OCI-LY7 (cell line): ENCODE measurements around the gene SULT1C2. TPM values are rescaled to one million over a fixed set of nuclear protein-coding genes. Genes with fewer than 3 reads are reported as not detected.
"Not testable (repeated sequence)": the region's sequence is repeated elsewhere in the genome, so short reads cannot be mapped to it uniquely, and the experiment has no call there.

ENCODE experiments used
- BruUV-seq: library from RNA; stranded (reverse); fragments of 400-500 nt; replicated peaks from 2 replicates; lab custom pipeline; 2021; lab: Mats Ljungman, UMichigan
- CTCF ChIA-PET: fragments of 300-600 bp; sonication (Branson Sonifier 250); formaldehyde crosslinking; loops from one replicate; lab custom pipeline; 2022; ENCODE audit warnings: antibody characterized with exemption; ENCODE audit not compliant: unreplicated experiment; lab: Charles Lee
- POLR2A ChIA-PET: fragments of 300-600 bp; sonication (Branson Sonifier 250); formaldehyde crosslinking; loops from one replicate; lab custom pipeline; 2022; ENCODE audit warnings: antibody characterized with exemption; lab: Charles Lee
- DNase-seq: peaks from one replicate; pipeline ENCODE4 v3.0.0-alpha.2; 2015; ENCODE audit warnings: low spot score
- H2AFZ ChIP-seq: fragments of 200-600 bp; sonication (generic), shearing (Covaris generic); 2 replicates; pipeline ENCODE4 v1.6.1; 2014; ENCODE audit warnings: mild to moderate bottlenecking, antibody characterized with exemption, low read length, moderate library complexity
- H3K27ac ChIP-seq: fragments of 200-600 bp; sonication (generic); 2 replicates; pipeline ENCODE4 v1.5.1; 2014; ENCODE audit warnings: mixed run types, low read depth, mild to moderate bottlenecking, moderate library complexity, low read length, inconsistent platforms; ENCODE audit not compliant: poor library complexity, severe bottlenecking
- H3K36me3 ChIP-seq: fragments of 200-600 bp; sonication (generic); 2 replicates; pipeline ENCODE4 v1.6.1; 2014; ENCODE audit warnings: mild to moderate bottlenecking, antibody characterized with exemption, low read length, moderate library complexity, mixed read lengths; ENCODE audit not compliant: insufficient read depth
- H3K4me1 ChIP-seq: fragments of 200-600 bp; sonication (generic); 2 replicates; pipeline ENCODE4 v1.5.1; 2014; ENCODE audit warnings: mild to moderate bottlenecking, low read length; ENCODE audit not compliant: insufficient read depth, poor library complexity, severe bottlenecking
- H3K4me2 ChIP-seq: fragments of 200-600 bp; sonication (generic); 2 replicates; pipeline ENCODE4 v1.6.1; 2014; ENCODE audit warnings: mild to moderate bottlenecking, low read length
- H3K4me3 ChIP-seq: fragments of 200-600 bp; sonication (generic); 2 replicates; pipeline ENCODE4 v1.5.1; 2014; ENCODE audit warnings: mild to moderate bottlenecking, low read depth, low read length; ENCODE audit not compliant: poor library complexity, severe bottlenecking
- H3K79me2 ChIP-seq: fragments of 200-600 bp; sonication (generic); 2 replicates; pipeline ENCODE4 v1.6.1; 2016; ENCODE audit warnings: low read depth, mild to moderate bottlenecking, low read length, moderate library complexity, mixed read lengths; ENCODE audit not compliant: insufficient read depth
- H3K9me2 ChIP-seq: fragments of 200-600 bp; sonication (generic); 2 replicates; pipeline ENCODE4 v1.6.1; 2016; ENCODE audit warnings: mild to moderate bottlenecking, low read length, mixed read lengths; ENCODE audit not compliant: insufficient read depth
- H3K9me3 ChIP-seq: fragments of 200-600 bp; sonication (generic); 2 replicates; pipeline ENCODE4 v1.6.1; 2014; ENCODE audit warnings: mild to moderate bottlenecking, mixed run types, low read length, mixed read lengths
- H4K20me1 ChIP-seq: fragments of 200-600 bp; sonication (generic); 2 replicates; pipeline ENCODE4 v1.6.1; 2014; ENCODE audit warnings: mild to moderate bottlenecking, antibody characterized with exemption, low read length, moderate library complexity, mixed read lengths; ENCODE audit not compliant: insufficient read depth
- EZH2phosphoT487 ChIP-seq: fragments of 200-600 bp; sonication (generic); IDR thresholded peaks from 2 replicates; pipeline ENCODE4 v1.6.1; 2018; ENCODE audit warnings: low read depth, borderline replicate concordance, mild to moderate bottlenecking, mixed run types, antibody characterized with exemption, low read length, moderate library complexity, mixed read lengths
- intact Hi-C: fragments of 100-400 bp; cut with micrococcal nuclease; formaldehyde crosslinking; loops from one replicate; pipeline ENCODE4 v1.10.0; 2022; ENCODE audit not compliant: unreplicated experiment
- total RNA-seq, 2 experiments: library from RNA; depleted of rRNA in 1 of 2; stranded (reverse); fragments of >200 nt in 1 of 2; shearing (Covaris generic) in 1 of 2; gene quantifications; 2 replicates each; pipeline ENCODE4 v1.2.3, GENCODE V29; 2014 to 2022
- TF ChIP-seq, protein P1 (sequence below): fragments of 200-600 bp; sonication (generic); conservative IDR thresholded peaks from 2 replicates; pipeline ENCODE4 v1.5.1; 2014; ENCODE audit warnings: mild to moderate bottlenecking, antibody characterized with exemption, low read length, moderate library complexity, mixed read lengths

The SULT1C2 gene
- total RNA-seq, 2 experiments from 2014 or later: not detected

DNA sequence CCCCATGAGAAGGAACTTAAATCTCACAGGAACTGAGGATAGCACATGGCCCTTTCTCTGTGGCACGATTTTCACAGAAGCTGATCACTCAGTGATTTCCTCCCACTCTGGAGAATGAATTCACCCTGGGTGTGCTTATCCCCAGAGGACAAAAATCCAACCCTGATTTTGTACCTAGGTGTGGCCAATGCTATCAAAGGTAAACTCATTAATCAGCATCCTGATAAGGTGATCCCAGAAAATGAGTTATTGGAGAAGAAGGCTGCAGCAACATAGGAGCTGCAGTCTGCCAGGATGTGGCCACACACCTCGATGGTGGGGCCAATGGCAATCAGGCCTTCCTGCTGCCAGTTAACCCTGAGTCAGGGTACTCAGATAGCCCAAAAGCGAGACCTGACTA is 8.2 kb upstream of the SULT1C2 start:
- BruUV-seq: no TSS peak

DNA sequence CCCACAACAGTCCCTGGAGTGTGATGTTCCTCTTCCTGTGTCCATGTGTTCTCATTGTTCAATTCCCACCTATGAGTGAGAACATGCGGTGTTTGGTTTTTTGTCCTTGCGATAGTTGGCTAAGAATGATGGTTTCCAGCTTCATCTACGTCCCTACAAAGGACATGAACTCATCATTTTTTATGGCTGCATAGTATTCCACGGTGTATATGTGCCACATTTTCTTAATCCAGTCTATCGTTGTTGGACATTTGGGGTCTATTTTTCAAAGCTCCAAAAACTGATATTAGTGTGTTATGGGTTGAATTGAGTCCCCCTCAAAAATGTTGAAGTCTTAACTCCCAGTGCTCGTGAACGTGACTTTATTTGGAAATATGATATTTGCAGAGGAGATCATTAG is 4.1 kb upstream of the SULT1C2 start:
- H4K20me1 ChIP-seq, H3K9me3 ChIP-seq, DNase-seq, CTCF ChIA-PET, H3K36me3 ChIP-seq, H3K4me3 ChIP-seq, H2AFZ ChIP-seq, POLR2A ChIA-PET, H3K4me2 ChIP-seq, H3K79me2 ChIP-seq, H3K4me1 ChIP-seq, intact Hi-C loops, BruUV-seq, H3K27ac ChIP-seq, H3K9me2 ChIP-seq: not testable (repeated sequence)

More for the DNA sequence above, 8.2 kb upstream of the SULT1C2 start:
- intact Hi-C loops: no loop called here
- Histone ChIP-seq H3K4me3 (no peak overlapping the region), H3K4me2 (no peak overlapping the region), H2AFZ (no peak overlapping the region), H3K79me2 (no peaks in the 10 kb centered on the region), H4K20me1 (no peaks in the 10 kb centered on the region), H3K36me3 (no peaks in the 10 kb centered on the region), H3K4me1 (no peaks in the 10 kb centered on the region), H3K9me3 (no peaks in the 10 kb centered on the region), H3K27ac (no peak overlapping the region), H3K9me2 (no peaks in the 10 kb centered on the region)
- DNase-seq: no peak
- ChIA-PET POLR2A (no interaction called here), CTCF (no interaction called here)
- no peak for TF ChIP-seq EZH2phosphoT487
- TF ChIP-seq, protein P1, sequence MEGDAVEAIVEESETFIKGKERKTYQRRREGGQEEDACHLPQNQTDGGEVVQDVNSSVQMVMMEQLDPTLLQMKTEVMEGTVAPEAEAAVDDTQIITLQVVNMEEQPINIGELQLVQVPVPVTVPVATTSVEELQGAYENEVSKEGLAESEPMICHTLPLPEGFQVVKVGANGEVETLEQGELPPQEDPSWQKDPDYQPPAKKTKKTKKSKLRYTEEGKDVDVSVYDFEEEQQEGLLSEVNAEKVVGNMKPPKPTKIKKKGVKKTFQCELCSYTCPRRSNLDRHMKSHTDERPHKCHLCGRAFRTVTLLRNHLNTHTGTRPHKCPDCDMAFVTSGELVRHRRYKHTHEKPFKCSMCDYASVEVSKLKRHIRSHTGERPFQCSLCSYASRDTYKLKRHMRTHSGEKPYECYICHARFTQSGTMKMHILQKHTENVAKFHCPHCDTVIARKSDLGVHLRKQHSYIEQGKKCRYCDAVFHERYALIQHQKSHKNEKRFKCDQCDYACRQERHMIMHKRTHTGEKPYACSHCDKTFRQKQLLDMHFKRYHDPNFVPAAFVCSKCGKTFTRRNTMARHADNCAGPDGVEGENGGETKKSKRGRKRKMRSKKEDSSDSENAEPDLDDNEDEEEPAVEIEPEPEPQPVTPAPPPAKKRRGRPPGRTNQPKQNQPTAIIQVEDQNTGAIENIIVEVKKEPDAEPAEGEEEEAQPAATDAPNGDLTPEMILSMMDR: no peak

DNA sequence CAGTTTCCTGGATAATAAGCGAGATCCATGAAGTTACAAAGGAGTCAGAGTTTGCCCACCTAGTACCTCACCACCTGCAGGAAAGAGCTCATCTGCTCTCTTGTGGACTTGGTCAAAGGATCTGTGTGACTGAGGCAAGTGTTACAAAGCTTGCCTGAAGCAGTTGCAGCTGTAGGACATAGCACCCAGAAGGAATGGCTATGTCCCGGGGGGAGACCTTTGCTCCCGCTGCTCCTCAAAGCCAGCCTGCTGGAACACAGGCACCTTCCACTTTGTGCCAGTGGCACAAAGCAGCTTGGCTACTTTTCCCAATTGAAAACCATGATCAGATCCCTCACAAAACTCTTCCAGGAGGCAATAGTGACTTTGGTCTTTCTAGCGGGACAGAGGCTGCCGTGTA is 3.1 kb upstream of the SULT1C2 start:
- no peak for DNase-seq
- Histone ChIP-seq H3K4me1 (no peaks in the 10 kb centered on the region), H3K4me2 (no peak overlapping the region), H3K79me2 (no peaks in the 10 kb centered on the region), H3K27ac (no peak overlapping the region), H3K36me3 (no peaks in the 10 kb centered on the region), H3K4me3 (no peak overlapping the region), H2AFZ (no peak overlapping the region), H3K9me3 (no peaks in the 10 kb centered on the region), H3K9me2 (no peaks in the 10 kb centered on the region), H4K20me1 (no peaks in the 10 kb centered on the region)
- POLR2A ChIA-PET: no interaction called here
- BruUV-seq: no TSS peak
- no peak for TF ChIP-seq EZH2phosphoT487
- CTCF ChIA-PET: no interaction called here
- intact Hi-C loops: no loop called here

DNA sequence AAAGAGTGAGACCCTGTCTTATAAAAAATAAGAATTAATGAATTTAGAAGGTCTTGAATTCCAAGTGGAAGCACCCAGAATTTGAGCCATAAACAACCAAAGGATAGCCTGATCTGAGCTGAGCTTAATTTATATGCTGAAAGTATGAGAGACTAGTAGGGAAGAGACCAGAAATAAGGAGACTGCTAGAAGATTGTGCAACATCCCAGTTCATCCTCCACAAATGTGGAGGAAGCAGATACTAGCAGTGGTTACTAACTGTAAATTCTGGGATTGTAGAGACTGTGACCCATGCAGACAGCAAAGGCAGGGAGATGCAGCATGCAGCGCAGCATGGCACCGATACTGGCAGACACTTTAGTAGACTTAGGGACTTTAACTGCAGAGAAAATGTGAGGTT is 1.5 kb upstream of the SULT1C2 start:
- intact Hi-C loops: no loop called here
- Histone ChIP-seq H3K79me2 (no peaks in the 10 kb centered on the region), H2AFZ (no peak overlapping the region), H4K20me1 (no peaks in the 10 kb centered on the region), H3K4me1 (no peaks in the 10 kb centered on the region), H3K4me2 (no peak overlapping the region), H3K4me3 (no peak overlapping the region), H3K9me3 (no peaks in the 10 kb centered on the region), H3K9me2 (no peaks in the 10 kb centered on the region), H3K36me3 (no peaks in the 10 kb centered on the region), H3K27ac (no peak overlapping the region)
- DNase-seq: no peak
- CTCF ChIA-PET: no interaction called here
- no TSS peak for BruUV-seq
- TF ChIP-seq EZH2phosphoT487: no peak
- TF ChIP-seq, protein P1: no peak
- POLR2A ChIA-PET: no interaction called here
